GM12872 (cell line): ENCODE measurements around the gene HS3ST2.

Experiments used
- TF ChIP-seq, protein P1 (sequence below): IDR thresholded peaks from 3 replicates; pipeline ENCODE4 v1.5.1; 2011; ENCODE audit warnings: low read depth, mild to moderate bottlenecking, low read length, moderate library complexity; ENCODE audit not compliant: insufficient read depth

The HS3ST2 gene

GRCh38 chr16:22924492-22924891, 110.5 kb downstream of the HS3ST2 start:
- TF ChIP-seq, protein P1, sequence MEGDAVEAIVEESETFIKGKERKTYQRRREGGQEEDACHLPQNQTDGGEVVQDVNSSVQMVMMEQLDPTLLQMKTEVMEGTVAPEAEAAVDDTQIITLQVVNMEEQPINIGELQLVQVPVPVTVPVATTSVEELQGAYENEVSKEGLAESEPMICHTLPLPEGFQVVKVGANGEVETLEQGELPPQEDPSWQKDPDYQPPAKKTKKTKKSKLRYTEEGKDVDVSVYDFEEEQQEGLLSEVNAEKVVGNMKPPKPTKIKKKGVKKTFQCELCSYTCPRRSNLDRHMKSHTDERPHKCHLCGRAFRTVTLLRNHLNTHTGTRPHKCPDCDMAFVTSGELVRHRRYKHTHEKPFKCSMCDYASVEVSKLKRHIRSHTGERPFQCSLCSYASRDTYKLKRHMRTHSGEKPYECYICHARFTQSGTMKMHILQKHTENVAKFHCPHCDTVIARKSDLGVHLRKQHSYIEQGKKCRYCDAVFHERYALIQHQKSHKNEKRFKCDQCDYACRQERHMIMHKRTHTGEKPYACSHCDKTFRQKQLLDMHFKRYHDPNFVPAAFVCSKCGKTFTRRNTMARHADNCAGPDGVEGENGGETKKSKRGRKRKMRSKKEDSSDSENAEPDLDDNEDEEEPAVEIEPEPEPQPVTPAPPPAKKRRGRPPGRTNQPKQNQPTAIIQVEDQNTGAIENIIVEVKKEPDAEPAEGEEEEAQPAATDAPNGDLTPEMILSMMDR: no peak

- TF ChIP-seq, protein P1: no peak
These were observed 112.3 kb downstream of the HS3ST2 start for GRCh38 chr16:22926105-22926751.

- TF ChIP-seq, protein P1: no peak
These were observed 113.3 kb downstream of the HS3ST2 start for GRCh38 chr16:22927306-22927705.

- TF ChIP-seq, protein P1: no peak
These were observed 115.0 kb downstream of the HS3ST2 start for GRCh38 chr16:22928882-22929435.

DNA sequence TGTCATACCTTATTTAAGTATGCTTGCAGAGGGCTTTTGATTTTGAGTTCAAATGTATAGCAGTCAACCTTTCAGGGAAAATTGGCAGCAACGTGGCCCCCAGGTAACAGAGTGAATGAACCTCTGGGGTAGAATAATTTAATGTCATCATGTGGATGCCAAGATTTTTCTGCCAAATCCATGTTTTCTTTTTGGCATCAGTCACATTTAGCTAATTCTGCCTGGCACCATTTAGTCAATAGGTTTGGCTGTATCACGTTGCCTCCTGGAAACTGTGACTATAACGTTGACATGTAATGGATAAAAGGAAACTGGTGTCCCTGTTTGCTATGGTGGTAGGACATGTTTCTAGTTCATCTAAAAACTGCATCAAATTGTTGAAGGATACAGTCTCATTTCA, 115.5 kb downstream of the HS3ST2 start:
- TF ChIP-seq, protein P1: no peak

GRCh38 chr16:22932032-22932771, 118.2 kb downstream of the HS3ST2 start:
- TF ChIP-seq, protein P1: no peak

DNA sequence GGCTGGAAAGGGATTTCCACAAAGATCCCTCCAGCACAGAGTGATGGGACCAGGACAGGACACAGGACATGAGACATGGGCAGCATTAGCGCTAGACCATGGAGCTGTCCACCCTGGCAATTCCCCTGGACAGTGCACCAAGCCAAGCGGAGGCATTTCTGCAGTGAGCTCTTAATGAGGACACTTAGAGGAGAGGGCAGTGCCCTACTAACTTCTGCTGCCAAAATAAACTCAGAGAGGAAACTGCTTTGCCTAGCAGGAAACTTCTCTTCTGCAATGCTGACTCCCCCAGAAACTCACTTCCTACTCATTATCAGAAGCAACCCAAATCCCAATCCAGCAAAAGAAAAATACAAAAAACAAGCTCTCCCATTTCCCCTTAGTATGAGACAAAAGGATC, 119.2 kb downstream of the HS3ST2 start:
- TF ChIP-seq, protein P1: no peak
